Right renal cortex interstitium (tissue), 3 donors: ENCODE results near the gene PTTG1IP2. TPM values are rescaled to one million over a fixed set of nuclear protein-coding genes. Genes with fewer than 3 reads are reported as not detected.

Source experiments
- DNase-seq, 3 donors: peaks; one replicate each; pipeline ENCODE4 v3.0.0-alpha.2; 2013; ENCODE audit warnings: low read depth in 3 of 3, low spot score in 2 of 3
- polyA plus RNA-seq, 3 donors: library from polyadenylated mRNA; unstranded; fragments of 120-200 nt; gene quantifications; one replicate each; pipeline ENCODE4 v1.2.1, GENCODE V29; 2013; ENCODE audit not compliant: insufficient read length in 3 of 3

PTTG1IP2 gene
- polyA plus RNA-seq, 3 donors, result not detected

- no peak for DNase-seq
Measured at GRCh38 chr7:90551036-90551435, 81.6 kb downstream of the PTTG1IP2 start.

GRCh38 chr7:90552521-90552920, 83.1 kb downstream of the PTTG1IP2 start:
- DNase-seq, result no peak

GRCh38 chr7:90560730-90561129, 91.3 kb downstream of the PTTG1IP2 start:
- no peak for DNase-seq

Other genes starting within 250 kb of the PTTG1IP2 start
- 10 to 100 TPM; 15.5 to 16.9 (median 16.7) TPM for gene CFAP69, start 224.5 kb upstream of the PTTG1IP2 start, polyA plus RNA-seq
- under 1 TPM; 0.31 to 0.37 (median 0.33) TPM for gene FAM237B, start 148.3 kb upstream of the PTTG1IP2 start, polyA plus RNA-seq
- 10 to 100 TPM; 26.8 to 28.6 (median 27.8) TPM for gene GTPBP10, start 122.9 kb upstream of the PTTG1IP2 start, polyA plus RNA-seq
- 10 to 100 TPM; 45.8 to 48.8 (median 46.9) TPM for gene CLDN12, start 66.2 kb upstream of the PTTG1IP2 start, polyA plus RNA-seq
- gene CDK14, start 126.7 kb downstream of the PTTG1IP2 start, polyA plus RNA-seq, result 10 to 100 TPM; 33.6 to 38.4 (median 36.2) TPM